Measurements from ENCODE around the gene ELL3.

DNA sequence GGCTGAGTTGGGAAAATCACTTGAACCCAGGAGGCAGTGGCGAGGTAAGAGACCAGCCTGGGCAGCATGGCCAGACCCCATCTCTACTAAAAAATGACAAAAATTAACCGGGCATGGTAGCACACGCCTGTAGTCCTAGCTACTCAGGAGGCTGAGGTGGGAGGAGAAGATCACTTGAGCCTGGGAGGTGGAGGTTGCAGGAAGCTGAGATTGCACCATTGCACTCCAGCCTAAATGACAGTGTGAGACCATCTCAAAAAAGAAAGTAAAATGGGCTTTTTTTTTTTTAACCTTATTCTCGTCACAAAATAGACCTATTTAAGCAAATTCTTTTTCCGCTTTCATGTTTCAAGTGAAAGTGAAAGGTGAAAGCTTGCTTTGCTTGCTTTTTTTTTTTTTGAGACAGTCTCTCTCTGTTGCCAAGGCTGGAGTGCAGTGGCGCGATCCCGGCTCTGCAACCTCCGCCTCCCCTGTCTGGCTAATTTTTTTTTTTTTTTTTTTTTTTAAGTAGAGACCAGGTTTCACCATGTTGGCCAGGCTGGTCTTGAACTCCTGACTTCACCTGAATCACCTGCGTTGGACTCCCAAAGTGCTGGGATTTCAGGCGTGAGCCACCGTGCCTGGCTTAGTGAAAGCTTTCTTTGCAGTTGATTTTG is 26.9 kb downstream of the ELL3 start:
- TF ChIP-seq, protein P1, sequence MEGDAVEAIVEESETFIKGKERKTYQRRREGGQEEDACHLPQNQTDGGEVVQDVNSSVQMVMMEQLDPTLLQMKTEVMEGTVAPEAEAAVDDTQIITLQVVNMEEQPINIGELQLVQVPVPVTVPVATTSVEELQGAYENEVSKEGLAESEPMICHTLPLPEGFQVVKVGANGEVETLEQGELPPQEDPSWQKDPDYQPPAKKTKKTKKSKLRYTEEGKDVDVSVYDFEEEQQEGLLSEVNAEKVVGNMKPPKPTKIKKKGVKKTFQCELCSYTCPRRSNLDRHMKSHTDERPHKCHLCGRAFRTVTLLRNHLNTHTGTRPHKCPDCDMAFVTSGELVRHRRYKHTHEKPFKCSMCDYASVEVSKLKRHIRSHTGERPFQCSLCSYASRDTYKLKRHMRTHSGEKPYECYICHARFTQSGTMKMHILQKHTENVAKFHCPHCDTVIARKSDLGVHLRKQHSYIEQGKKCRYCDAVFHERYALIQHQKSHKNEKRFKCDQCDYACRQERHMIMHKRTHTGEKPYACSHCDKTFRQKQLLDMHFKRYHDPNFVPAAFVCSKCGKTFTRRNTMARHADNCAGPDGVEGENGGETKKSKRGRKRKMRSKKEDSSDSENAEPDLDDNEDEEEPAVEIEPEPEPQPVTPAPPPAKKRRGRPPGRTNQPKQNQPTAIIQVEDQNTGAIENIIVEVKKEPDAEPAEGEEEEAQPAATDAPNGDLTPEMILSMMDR (IDR thresholded peaks at IDR 0.05; ENCODE audit: poor library complexity): no peak
- TF ChIP-seq EZH2phosphoT487 (IDR thresholded peaks at IDR 0.05; ENCODE audit: low read depth, severe bottlenecking, unreplicated experiment) (no peak), EZH2 (IDR thresholded peaks at IDR 0.05; ENCODE audit: borderline replicate concordance) (no peak)

Measured in hepatocyte (in vitro differentiated cells).